ENCODE measurements around the gene LTBP3. TPM values are rescaled to one million over a fixed set of nuclear protein-coding genes. Genes with fewer than 3 reads are reported as not detected.

The LTBP3 gene
- total and polyA plus RNA-seq, 9 of the 15 experiments (the other 6 are each of a cell fraction or from before 2014, with no cell fraction given), result 0.06 to 20.5 (median 4.8) TPM

DNA sequence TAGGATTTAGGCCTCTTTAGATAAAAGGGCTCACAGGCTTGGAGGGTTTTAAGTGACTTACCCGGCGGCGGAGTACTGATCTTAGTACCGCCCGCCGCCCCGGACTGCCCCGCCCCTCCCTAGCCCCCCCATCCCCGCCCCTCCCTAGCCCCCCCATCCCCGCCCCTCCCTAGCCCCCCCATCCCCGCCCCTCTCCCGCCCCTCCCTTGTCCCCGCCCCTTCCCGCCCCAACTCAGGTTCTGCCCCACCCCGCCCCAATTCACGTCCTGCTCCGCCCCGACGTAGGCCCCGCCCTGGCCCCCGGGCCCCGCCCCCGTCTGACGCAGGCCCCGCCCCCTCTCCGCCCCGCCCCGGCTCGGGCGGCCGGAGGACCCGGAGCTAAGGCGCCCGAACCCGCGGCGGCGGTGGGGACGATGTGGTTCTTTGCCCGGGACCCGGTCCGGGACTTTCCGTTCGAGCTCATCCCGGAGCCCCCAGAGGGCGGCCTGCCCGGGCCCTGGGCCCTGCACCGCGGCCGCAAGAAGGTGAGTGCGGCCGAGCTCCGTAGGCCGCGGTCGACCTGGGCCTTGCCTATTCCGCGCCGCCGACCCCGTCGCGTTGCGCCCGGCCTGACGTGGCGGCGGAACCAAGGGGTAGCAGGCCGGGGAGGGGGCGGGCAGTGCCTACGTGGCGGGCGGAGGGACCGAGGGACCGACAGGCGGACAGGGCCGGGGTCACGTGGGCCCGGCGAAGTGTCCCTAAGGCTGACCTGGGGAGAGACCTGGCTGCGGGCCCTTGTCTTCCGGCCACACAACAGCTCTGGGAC is 33.2 kb downstream of the LTBP3 start, which contains the start of gene SCYL1 (continued):
- TF ChIP-seq ZNF175 (CRISPR knock-in tag; IDR thresholded peaks at IDR 0.05; ENCODE audit: low read depth) (no peak), POLR2B (IDR thresholded peaks at IDR 0.05; ENCODE audit: low read depth, partially characterized antibody) (peak; percentile 32), ZNF79 (CRISPR knock-in tag; IDR thresholded peaks at IDR 0.05; ENCODE audit: low read depth) (no peak), ZNF134 (CRISPR knock-in tag; conservative IDR thresholded peaks at IDR 0.05) (no peak), CHD1 (IDR thresholded peaks at IDR 0.05; ENCODE audit: low read length) (peak; percentile 95)
- TF ChIP-seq, protein P1, sequence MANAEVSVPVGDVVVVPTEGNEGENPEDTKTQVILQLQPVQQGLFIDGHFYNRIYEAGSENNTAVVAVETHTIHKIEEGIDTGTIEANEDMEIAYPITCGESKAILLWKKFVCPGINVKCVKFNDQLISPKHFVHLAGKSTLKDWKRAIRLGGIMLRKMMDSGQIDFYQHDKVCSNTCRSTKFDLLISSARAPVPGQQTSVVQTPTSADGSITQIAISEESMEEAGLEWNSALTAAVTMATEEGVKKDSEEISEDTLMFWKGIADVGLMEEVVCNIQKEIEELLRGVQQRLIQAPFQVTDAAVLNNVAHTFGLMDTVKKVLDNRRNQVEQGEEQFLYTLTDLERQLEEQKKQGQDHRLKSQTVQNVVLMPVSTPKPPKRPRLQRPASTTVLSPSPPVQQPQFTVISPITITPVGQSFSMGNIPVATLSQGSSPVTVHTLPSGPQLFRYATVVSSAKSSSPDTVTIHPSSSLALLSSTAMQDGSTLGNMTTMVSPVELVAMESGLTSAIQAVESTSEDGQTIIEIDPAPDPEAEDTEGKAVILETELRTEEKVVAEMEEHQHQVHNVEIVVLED (CRISPR knock-in tag; IDR thresholded peaks at IDR 0.05), result 0 out of 2 replicates have a peak, but pooled peaks have one; percentile 28
- TF ChIP-seq, protein P2, sequence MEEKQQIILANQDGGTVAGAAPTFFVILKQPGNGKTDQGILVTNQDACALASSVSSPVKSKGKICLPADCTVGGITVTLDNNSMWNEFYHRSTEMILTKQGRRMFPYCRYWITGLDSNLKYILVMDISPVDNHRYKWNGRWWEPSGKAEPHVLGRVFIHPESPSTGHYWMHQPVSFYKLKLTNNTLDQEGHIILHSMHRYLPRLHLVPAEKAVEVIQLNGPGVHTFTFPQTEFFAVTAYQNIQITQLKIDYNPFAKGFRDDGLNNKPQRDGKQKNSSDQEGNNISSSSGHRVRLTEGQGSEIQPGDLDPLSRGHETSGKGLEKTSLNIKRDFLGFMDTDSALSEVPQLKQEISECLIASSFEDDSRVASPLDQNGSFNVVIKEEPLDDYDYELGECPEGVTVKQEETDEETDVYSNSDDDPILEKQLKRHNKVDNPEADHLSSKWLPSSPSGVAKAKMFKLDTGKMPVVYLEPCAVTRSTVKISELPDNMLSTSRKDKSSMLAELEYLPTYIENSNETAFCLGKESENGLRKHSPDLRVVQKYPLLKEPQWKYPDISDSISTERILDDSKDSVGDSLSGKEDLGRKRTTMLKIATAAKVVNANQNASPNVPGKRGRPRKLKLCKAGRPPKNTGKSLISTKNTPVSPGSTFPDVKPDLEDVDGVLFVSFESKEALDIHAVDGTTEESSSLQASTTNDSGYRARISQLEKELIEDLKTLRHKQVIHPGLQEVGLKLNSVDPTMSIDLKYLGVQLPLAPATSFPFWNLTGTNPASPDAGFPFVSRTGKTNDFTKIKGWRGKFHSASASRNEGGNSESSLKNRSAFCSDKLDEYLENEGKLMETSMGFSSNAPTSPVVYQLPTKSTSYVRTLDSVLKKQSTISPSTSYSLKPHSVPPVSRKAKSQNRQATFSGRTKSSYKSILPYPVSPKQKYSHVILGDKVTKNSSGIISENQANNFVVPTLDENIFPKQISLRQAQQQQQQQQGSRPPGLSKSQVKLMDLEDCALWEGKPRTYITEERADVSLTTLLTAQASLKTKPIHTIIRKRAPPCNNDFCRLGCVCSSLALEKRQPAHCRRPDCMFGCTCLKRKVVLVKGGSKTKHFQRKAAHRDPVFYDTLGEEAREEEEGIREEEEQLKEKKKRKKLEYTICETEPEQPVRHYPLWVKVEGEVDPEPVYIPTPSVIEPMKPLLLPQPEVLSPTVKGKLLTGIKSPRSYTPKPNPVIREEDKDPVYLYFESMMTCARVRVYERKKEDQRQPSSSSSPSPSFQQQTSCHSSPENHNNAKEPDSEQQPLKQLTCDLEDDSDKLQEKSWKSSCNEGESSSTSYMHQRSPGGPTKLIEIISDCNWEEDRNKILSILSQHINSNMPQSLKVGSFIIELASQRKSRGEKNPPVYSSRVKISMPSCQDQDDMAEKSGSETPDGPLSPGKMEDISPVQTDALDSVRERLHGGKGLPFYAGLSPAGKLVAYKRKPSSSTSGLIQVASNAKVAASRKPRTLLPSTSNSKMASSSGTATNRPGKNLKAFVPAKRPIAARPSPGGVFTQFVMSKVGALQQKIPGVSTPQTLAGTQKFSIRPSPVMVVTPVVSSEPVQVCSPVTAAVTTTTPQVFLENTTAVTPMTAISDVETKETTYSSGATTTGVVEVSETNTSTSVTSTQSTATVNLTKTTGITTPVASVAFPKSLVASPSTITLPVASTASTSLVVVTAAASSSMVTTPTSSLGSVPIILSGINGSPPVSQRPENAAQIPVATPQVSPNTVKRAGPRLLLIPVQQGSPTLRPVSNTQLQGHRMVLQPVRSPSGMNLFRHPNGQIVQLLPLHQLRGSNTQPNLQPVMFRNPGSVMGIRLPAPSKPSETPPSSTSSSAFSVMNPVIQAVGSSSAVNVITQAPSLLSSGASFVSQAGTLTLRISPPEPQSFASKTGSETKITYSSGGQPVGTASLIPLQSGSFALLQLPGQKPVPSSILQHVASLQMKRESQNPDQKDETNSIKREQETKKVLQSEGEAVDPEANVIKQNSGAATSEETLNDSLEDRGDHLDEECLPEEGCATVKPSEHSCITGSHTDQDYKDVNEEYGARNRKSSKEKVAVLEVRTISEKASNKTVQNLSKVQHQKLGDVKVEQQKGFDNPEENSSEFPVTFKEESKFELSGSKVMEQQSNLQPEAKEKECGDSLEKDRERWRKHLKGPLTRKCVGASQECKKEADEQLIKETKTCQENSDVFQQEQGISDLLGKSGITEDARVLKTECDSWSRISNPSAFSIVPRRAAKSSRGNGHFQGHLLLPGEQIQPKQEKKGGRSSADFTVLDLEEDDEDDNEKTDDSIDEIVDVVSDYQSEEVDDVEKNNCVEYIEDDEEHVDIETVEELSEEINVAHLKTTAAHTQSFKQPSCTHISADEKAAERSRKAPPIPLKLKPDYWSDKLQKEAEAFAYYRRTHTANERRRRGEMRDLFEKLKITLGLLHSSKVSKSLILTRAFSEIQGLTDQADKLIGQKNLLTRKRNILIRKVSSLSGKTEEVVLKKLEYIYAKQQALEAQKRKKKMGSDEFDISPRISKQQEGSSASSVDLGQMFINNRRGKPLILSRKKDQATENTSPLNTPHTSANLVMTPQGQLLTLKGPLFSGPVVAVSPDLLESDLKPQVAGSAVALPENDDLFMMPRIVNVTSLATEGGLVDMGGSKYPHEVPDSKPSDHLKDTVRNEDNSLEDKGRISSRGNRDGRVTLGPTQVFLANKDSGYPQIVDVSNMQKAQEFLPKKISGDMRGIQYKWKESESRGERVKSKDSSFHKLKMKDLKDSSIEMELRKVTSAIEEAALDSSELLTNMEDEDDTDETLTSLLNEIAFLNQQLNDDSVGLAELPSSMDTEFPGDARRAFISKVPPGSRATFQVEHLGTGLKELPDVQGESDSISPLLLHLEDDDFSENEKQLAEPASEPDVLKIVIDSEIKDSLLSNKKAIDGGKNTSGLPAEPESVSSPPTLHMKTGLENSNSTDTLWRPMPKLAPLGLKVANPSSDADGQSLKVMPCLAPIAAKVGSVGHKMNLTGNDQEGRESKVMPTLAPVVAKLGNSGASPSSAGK (IDR thresholded peaks at IDR 0.05), result peak; percentile 35; the same call in 1 of the 2 replicates
- TF ChIP-seq, protein P3, sequence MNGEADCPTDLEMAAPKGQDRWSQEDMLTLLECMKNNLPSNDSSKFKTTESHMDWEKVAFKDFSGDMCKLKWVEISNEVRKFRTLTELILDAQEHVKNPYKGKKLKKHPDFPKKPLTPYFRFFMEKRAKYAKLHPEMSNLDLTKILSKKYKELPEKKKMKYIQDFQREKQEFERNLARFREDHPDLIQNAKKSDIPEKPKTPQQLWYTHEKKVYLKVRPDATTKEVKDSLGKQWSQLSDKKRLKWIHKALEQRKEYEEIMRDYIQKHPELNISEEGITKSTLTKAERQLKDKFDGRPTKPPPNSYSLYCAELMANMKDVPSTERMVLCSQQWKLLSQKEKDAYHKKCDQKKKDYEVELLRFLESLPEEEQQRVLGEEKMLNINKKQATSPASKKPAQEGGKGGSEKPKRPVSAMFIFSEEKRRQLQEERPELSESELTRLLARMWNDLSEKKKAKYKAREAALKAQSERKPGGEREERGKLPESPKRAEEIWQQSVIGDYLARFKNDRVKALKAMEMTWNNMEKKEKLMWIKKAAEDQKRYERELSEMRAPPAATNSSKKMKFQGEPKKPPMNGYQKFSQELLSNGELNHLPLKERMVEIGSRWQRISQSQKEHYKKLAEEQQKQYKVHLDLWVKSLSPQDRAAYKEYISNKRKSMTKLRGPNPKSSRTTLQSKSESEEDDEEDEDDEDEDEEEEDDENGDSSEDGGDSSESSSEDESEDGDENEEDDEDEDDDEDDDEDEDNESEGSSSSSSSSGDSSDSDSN (IDR thresholded peaks at IDR 0.05; ENCODE audit: borderline replicate concordance in 1 of 2, low read depth in 2 of 2, low read length in 2 of 2), result peak; percentile 99
- TF ChIP-seq, protein P4, sequence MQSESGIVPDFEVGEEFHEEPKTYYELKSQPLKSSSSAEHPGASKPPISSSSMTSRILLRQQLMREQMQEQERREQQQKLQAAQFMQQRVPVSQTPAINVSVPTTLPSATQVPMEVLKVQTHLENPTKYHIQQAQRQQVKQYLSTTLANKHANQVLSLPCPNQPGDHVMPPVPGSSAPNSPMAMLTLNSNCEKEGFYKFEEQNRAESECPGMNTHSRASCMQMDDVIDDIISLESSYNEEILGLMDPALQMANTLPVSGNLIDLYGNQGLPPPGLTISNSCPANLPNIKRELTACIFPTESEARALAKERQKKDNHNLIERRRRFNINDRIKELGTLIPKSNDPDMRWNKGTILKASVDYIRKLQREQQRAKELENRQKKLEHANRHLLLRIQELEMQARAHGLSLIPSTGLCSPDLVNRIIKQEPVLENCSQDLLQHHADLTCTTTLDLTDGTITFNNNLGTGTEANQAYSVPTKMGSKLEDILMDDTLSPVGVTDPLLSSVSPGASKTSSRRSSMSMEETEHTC (IDR thresholded peaks at IDR 0.05), result no peak
